GM12878 (cell line): ENCODE results near the gene C9orf40.

Source experiments
- ATF7 ChIP-seq: fragments of 450-650 bp; IDR thresholded peaks from 2 replicates; pipeline ENCODE4 v1.6.1; 2016; ENCODE audit warnings: low read depth, mild to moderate bottlenecking
- CBX5 ChIP-seq: sonication (generic); IDR thresholded peaks from 2 replicates; pipeline ENCODE4 v1.6.1; 2016; ENCODE audit warnings: low read depth, moderate library complexity, mild to moderate bottlenecking, inconsistent platforms
- CEBPZ ChIP-seq: fragments of 150-350 bp; IDR thresholded peaks from 2 replicates; pipeline ENCODE4 v1.6.1; 2016; ENCODE audit warnings: low read depth, low read length
- CHD2 ChIP-seq: IDR thresholded peaks from 2 replicates; pipeline ENCODE4 v1.6.1; 2011; ENCODE audit warnings: low read depth, low read length, improper control_type of control experiment, borderline replicate concordance
- CREM ChIP-seq: IDR thresholded peaks from 2 replicates; pipeline ENCODE4 v1.6.1; 2014; ENCODE audit warnings: antibody characterized with exemption, low read depth
- CTCF ChIP-seq, 3 experiments: IDR thresholded peaks in 2 of 3; conservative IDR thresholded peaks in 1 of 3; 2 replicates each; pipeline ENCODE4 v1.5.1; 2011; ENCODE audit warnings: low read depth in 3 of 3, low read length in 3 of 3, mild to moderate bottlenecking in 3 of 3, control low read depth in 2 of 3, moderate library complexity in 2 of 3, inconsistent platforms in 1 of 3, mixed read lengths in 1 of 3; ENCODE audit not compliant: control insufficient read depth in 2 of 3, insufficient read depth in 1 of 3; ENCODE audit errors: extremely low read depth in 1 of 3
- EED ChIP-seq: sonication (generic); IDR thresholded peaks from 2 replicates; pipeline ENCODE4 v1.6.1; 2016; ENCODE audit warnings: antibody characterized with exemption, low read depth
- EZH2 ChIP-seq: IDR thresholded peaks from 2 replicates; pipeline ENCODE4 v1.6.1; 2012; ENCODE audit warnings: low read depth, mild to moderate bottlenecking, control low read depth, inconsistent platforms, low read length, borderline replicate concordance; ENCODE audit not compliant: control insufficient read depth
- POLR2AphosphoS5 ChIP-seq: IDR thresholded peaks from 2 replicates; pipeline ENCODE4 v1.6.1; 2011; ENCODE audit warnings: mild to moderate bottlenecking, low read length, inconsistent platforms
- SMAD1 ChIP-seq: fragments of 450-650 bp; IDR thresholded peaks from 2 replicates; pipeline ENCODE4 v1.6.1; 2018; ENCODE audit warnings: mild to moderate bottlenecking, low read depth; ENCODE audit not compliant: partially characterized antibody
- SRF ChIP-seq, 2 experiments: IDR thresholded peaks; 2 replicates each; pipeline ENCODE4 v1.6.1; 2011; ENCODE audit warnings: low read depth in 2 of 2, low read length in 2 of 2, mild to moderate bottlenecking in 1 of 2, moderate library complexity in 1 of 2
- TAF1 ChIP-seq: IDR thresholded peaks from 2 replicates; pipeline ENCODE4 v1.6.1; 2011; ENCODE audit warnings: mild to moderate bottlenecking, low read depth, low read length, borderline replicate concordance

GRCh38 chr9:74901001-74901400 is 51.7 kb downstream of the C9orf40 start:
- no peak for TF ChIP-seq ATF7
- TF ChIP-seq CBX5 = no peak
- no peak for TF ChIP-seq EED
- TF ChIP-seq POLR2AphosphoS5 = no peak
- no peak for TF ChIP-seq CTCF (IDR thresholded peaks at IDR 0.05 in 2 of 3, conservative IDR thresholded peaks at IDR 0.05 in 1 of 3; ENCODE audit: control insufficient read depth in 2 of 3, extremely low read depth in 1 of 3, insufficient read depth in 1 of 3, low read depth in 3 of 3, low read length in 3 of 3)
- no peak for TF ChIP-seq SMAD1
- TF ChIP-seq SRF (IDR thresholded peaks at IDR 0.05; ENCODE audit: low read depth in 2 of 2, low read length in 2 of 2) = no peak
- TF ChIP-seq EZH2 = no peak
- TF ChIP-seq CEBPZ = no peak
- TF ChIP-seq CREM = no peak
- TF ChIP-seq TAF1 = no peak
- no peak for TF ChIP-seq CHD2
